Esophagus (tissue), 2 donors: ENCODE measurements around the gene RND1. TPM values are rescaled to one million over a fixed set of nuclear protein-coding genes. Genes with fewer than 3 reads are reported as not detected.
"Not testable (repeated sequence)": the region's sequence is repeated elsewhere in the genome, so short reads cannot be mapped to it uniquely, and the experiment has no call there.

ENCODE experiments used
- H3K27ac ChIP-seq, 2 donors: one replicate each; pipeline ENCODE4 v1.5.1; 2013; ENCODE audit warnings: low read depth in 2 of 2, mild to moderate bottlenecking in 2 of 2, inconsistent platforms in 1 of 2, low read length in 1 of 2, moderate library complexity in 1 of 2
- H3K27me3 ChIP-seq, 2 donors: one replicate each; pipeline ENCODE4 v1.6.1; 2013; ENCODE audit warnings: low read length in 2 of 2, control low read depth in 1 of 2, mild to moderate bottlenecking in 1 of 2; ENCODE audit not compliant: insufficient read depth in 2 of 2, control insufficient read depth in 1 of 2
- H3K36me3 ChIP-seq, 2 donors: one replicate each; pipeline ENCODE4 v1.6.1; 2013; ENCODE audit warnings: low read length in 1 of 2; ENCODE audit not compliant: control insufficient read depth in 2 of 2, insufficient read depth in 2 of 2
- H3K4me1 ChIP-seq, 2 donors: one replicate each; pipeline ENCODE4 v1.6.1; 2013; ENCODE audit warnings: low read length in 1 of 2; ENCODE audit not compliant: control insufficient read depth in 2 of 2, insufficient read depth in 2 of 2
- H3K4me3 ChIP-seq, 2 donors: one replicate each; pipeline ENCODE4 v1.5.1; 2013; ENCODE audit warnings: low read length in 2 of 2, mild to moderate bottlenecking in 2 of 2, low read depth in 1 of 2, moderate library complexity in 1 of 2
- H3K9me3 ChIP-seq, 2 donors: one replicate each; pipeline ENCODE4 v1.6.1; 2013; ENCODE audit warnings: mild to moderate bottlenecking in 2 of 2, low read depth in 1 of 2, low read length in 1 of 2, moderate library complexity in 1 of 2; ENCODE audit not compliant: control insufficient read depth in 2 of 2, insufficient read depth in 1 of 2
- WGBS, 2 donors: extraction: QIAGEN DNeasy Blood & Tissue Kit; methylation state at CpG; one replicate each; pipeline ENCODE4 v1.1.7; 2013; 5-methylcytosine and 5-hydroxymethylcytosine counted together
- polyA plus RNA-seq, 2 donors: library from polyadenylated mRNA; stranded (reverse); fragments of 200-250 nt; gene quantifications; one replicate each; pipeline ENCODE4 v1.2.3, GENCODE V29; 2013
- donor health status: healthy with polysubstance abuse.
- donor health status: Bipolar disorder and iron deficiency.

RND1 gene
- polyA plus RNA-seq, 2 donors, result 2.6 to 3.9 TPM

- Histone ChIP-seq H3K4me1 (no peaks in the 10 kb centered on the region), H3K27ac (no peak overlapping the region), H3K4me3 (no peak overlapping the region), H3K27me3 (peaks cover 0 to under 1% of the 10 kb centered on the region in 2 donors), H3K36me3 (peaks cover 0 to 2% of the 10 kb centered on the region in 2 donors), H3K9me3 (peaks cover 0 to 2% of the 10 kb centered on the region in 2 donors)
- 76 to 85% methylated on average over 8 of the region's 8 CpGs for WGBS, 2 donors
Measured at GRCh38 chr12:48858043-48858442, 7.6 kb downstream of the RND1 start.

GRCh38 chr12:48857278-48857994, 8.2 kb downstream of the RND1 start:
- H3K27ac ChIP-seq, result no peak overlapping the region
- H3K4me1 ChIP-seq, result no peaks in the 10 kb centered on the region
- H3K4me3 ChIP-seq, result no peak overlapping the region
- 80 to 83% methylated on average over 13 of the region's 13 CpGs for WGBS, 2 donors
- H3K9me3 ChIP-seq, result peaks cover 0 to 2% of the 10 kb centered on the region in 2 donors
- peaks cover 0 to 2% of the 10 kb centered on the region in 2 donors for H3K36me3 ChIP-seq
- no peaks in the 10 kb centered on the region for H3K27me3 ChIP-seq

- 57 to 63% methylated on average over 2 of the region's 2 CpGs for WGBS, 2 donors
Measured at GRCh38 chr12:48856379-48856778, 9.3 kb downstream of the RND1 start.

GRCh38 chr12:48854932-48855331, 10.7 kb downstream of the RND1 start:
- H3K4me1 ChIP-seq, H3K9me3 ChIP-seq, H3K27me3 ChIP-seq, H3K36me3 ChIP-seq, H3K27ac ChIP-seq, H3K4me3 ChIP-seq: not testable (repeated sequence)
- WGBS, 2 donors, result 84 to 90% methylated on average over 10 of the region's 10 CpGs

More at GRCh38 chr12:48856379-48856778, 9.3 kb downstream of the RND1 start:
- H3K36me3 ChIP-seq, result peaks cover 0 to 2% of the 10 kb centered on the region in 2 donors
- H3K27ac ChIP-seq, result no peak overlapping the region
- H3K4me3 ChIP-seq, result no peak overlapping the region
- H3K9me3 ChIP-seq, result no peaks in the 10 kb centered on the region
- no peaks in the 10 kb centered on the region for H3K4me1 ChIP-seq
- H3K27me3 ChIP-seq, result no peaks in the 10 kb centered on the region

GRCh38 chr12:48854488-48854887, 11.2 kb downstream of the RND1 start:
- Histone ChIP-seq H3K27ac (no peak overlapping the region), H3K4me3 (no peak overlapping the region), H3K4me1 (no peaks in the 10 kb centered on the region), H3K27me3 (no peaks in the 10 kb centered on the region), H3K9me3 (no peaks in the 10 kb centered on the region), H3K36me3 (no peaks in the 10 kb centered on the region)
- 86 to 88% methylated on average over 4 of the region's 4 CpGs for WGBS, 2 donors

- Histone ChIP-seq H3K4me1 (no peaks in the 10 kb centered on the region), H3K9me3 (no peaks in the 10 kb centered on the region), H3K36me3 (peaks cover 0 to 3% of the 10 kb centered on the region in 2 donors), H3K27me3 (no peaks in the 10 kb centered on the region), H3K27ac (peak overlapping the region; percentile 71 to 75), H3K4me3 (peak overlapping the region; percentile 96 to 97)
- 0 to 2% methylated on average over 11 of the region's 11 CpGs for WGBS, 2 donors
Measured at GRCh38 chr12:48852734-48853688, 12.7 kb downstream of the RND1 start.

- WGBS, 2 donors, result 0% methylated on average over 53 of the region's 53 CpGs
- Histone ChIP-seq H3K36me3 (peaks cover 0 to 3% of the 10 kb centered on the region in 2 donors), H3K4me3 (peak within 1 kb of the TSS; percentile 96 to 97), H3K27ac (peak within 1 kb of the TSS; percentile 88 to 90), H3K9me3 (no peaks in the 10 kb centered on the region), H3K4me1 (no peaks in the 10 kb centered on the region), H3K27me3 (no peaks in the 10 kb centered on the region)
Measured at GRCh38 chr12:48851883-48852733, 13.6 kb downstream of the RND1 start, which contains the start of gene DDX23. DDX23 (minus strand) TSS chr12:48852163; CDS start chr12:48845782, 6,381 bp downstream.

- H3K36me3 ChIP-seq, result peaks cover 14 to 29% of the 10 kb centered on the region in 2 donors
- 91 to 95% methylated on average over 21 to 29 of the region's 29 CpGs for WGBS, 2 donors
- not testable (repeated sequence) for H3K4me3 ChIP-seq, H3K4me1 ChIP-seq, H3K27ac ChIP-seq, H3K9me3 ChIP-seq, H3K27me3 ChIP-seq
Measured at GRCh38 chr12:48842021-48842420, 23.6 kb downstream of the RND1 start.

- H3K36me3 ChIP-seq, result peaks cover 22 to 36% of the 10 kb centered on the region in 2 donors
- H3K9me3 ChIP-seq, result no peaks in the 10 kb centered on the region
- H3K4me3 ChIP-seq, result no peak overlapping the region
- H3K27ac ChIP-seq, result no peak overlapping the region
- H3K4me1 ChIP-seq, result no peaks in the 10 kb centered on the region
- 83% methylated on average over 4 of the region's 4 CpGs for WGBS, 2 donors
- H3K27me3 ChIP-seq, result no peaks in the 10 kb centered on the region
Measured at GRCh38 chr12:48838048-48838447, 27.6 kb downstream of the RND1 start.
